SK-N-SH treated with all-trans-retinoic acid at 6 μM for 48 hours (cell line): ENCODE measurements around the gene C3.
A peak's percentile ranks its signal among the peaks of the same experiment; 100 is the strongest.
"Not testable (repeated sequence)": the region's sequence is repeated elsewhere in the genome, so short reads cannot be mapped to it uniquely, and the experiment has no call there.

Source experiments
- ATAC-seq: fragments of 200-7000 bp; cut with Tn5 transposase; 3 replicates; pipeline ENCODE4 v1.9.1; 2020; ENCODE audit warnings: mild to moderate bottlenecking, moderate library complexity
- BACH2 ChIP-seq: fragments of 250-450 bp; sonication (Bioruptor Pico); IDR thresholded peaks from 2 replicates; pipeline ENCODE4 v1.9.0; 2021; ENCODE audit warnings: mild to moderate bottlenecking, borderline replicate concordance
- CREB5 ChIP-seq: fragments of 250-450 bp; sonication (Bioruptor Pico); IDR thresholded peaks from 2 replicates; pipeline ENCODE4 v1.5.1; 2020; ENCODE audit warnings: low read depth, mild to moderate bottlenecking, moderate library complexity
- ESRRG ChIP-seq: fragments of 250-450 bp; sonication (Bioruptor Pico); IDR thresholded peaks from 2 replicates; pipeline ENCODE4 v1.6.1; 2021; ENCODE audit warnings: mild to moderate bottlenecking
- GLIS3 ChIP-seq: fragments of 250-450 bp; sonication (Bioruptor Pico); IDR thresholded peaks from 2 replicates; pipeline ENCODE4 v1.5.0; 2020; ENCODE audit warnings: mild to moderate bottlenecking, moderate library complexity
- OSR1 ChIP-seq: fragments of 250-450 bp; sonication (Bioruptor Pico); IDR thresholded peaks from 2 replicates; pipeline ENCODE4 v1.8.0; 2022; ENCODE audit warnings: moderate library complexity, mild to moderate bottlenecking, inconsistent platforms
- PATZ1 ChIP-seq: fragments of 250-450 bp; sonication (Bioruptor Pico); IDR thresholded peaks from 2 replicates; pipeline ENCODE4 v1.8.0; 2020; ENCODE audit warnings: mild to moderate bottlenecking, moderate library complexity, borderline replicate concordance
- POU6F1 ChIP-seq: fragments of 250-450 bp; sonication (Bioruptor Pico); IDR thresholded peaks from 2 replicates; pipeline ENCODE4 v1.8.0; 2021; ENCODE audit warnings: low read depth, mild to moderate bottlenecking, moderate library complexity, borderline replicate concordance
- PPARA ChIP-seq: fragments of 250-450 bp; sonication (Bioruptor Pico); IDR thresholded peaks from 2 replicates; pipeline ENCODE4 v1.5.0; 2020; ENCODE audit warnings: mild to moderate bottlenecking, borderline replicate concordance
- SNAI2 ChIP-seq: fragments of 250-450 bp; sonication (Bioruptor Pico); IDR thresholded peaks from 2 replicates; pipeline ENCODE4 v1.5.0; 2020; ENCODE audit warnings: mild to moderate bottlenecking, moderate library complexity
- TOX ChIP-seq: fragments of 250-450 bp; sonication (Bioruptor Pico); IDR thresholded peaks from 2 replicates; pipeline ENCODE4 v1.8.0; 2021; ENCODE audit warnings: mild to moderate bottlenecking, moderate library complexity, borderline replicate concordance
- TSHZ2 ChIP-seq: fragments of 250-450 bp; sonication (Bioruptor Pico); IDR thresholded peaks from 2 replicates; pipeline ENCODE4 v1.5.0; 2020; ENCODE audit warnings: mild to moderate bottlenecking, moderate library complexity
- ZC3H10 ChIP-seq: fragments of 250-450 bp; sonication (Bioruptor Pico); IDR thresholded peaks from 2 replicates; pipeline ENCODE4 v1.5.1; 2021; ENCODE audit warnings: mild to moderate bottlenecking, moderate library complexity
- ZFP3 ChIP-seq: fragments of 250-450 bp; sonication (Bioruptor Pico); IDR thresholded peaks from 2 replicates; pipeline ENCODE4 v1.5.0; 2020; ENCODE audit warnings: mild to moderate bottlenecking, moderate library complexity
- ZFP30 ChIP-seq: fragments of 450-650 bp; formaldehyde crosslinking; IDR thresholded peaks from 2 replicates; pipeline ENCODE4 v1.5.0; 2022; ENCODE audit warnings: mild to moderate bottlenecking, moderate library complexity
- ZNF565 ChIP-seq: fragments of 450-650 bp; formaldehyde crosslinking; conservative IDR thresholded peaks from 2 replicates; pipeline ENCODE4 v1.5.0; 2020; ENCODE audit warnings: low read depth, mild to moderate bottlenecking, moderate library complexity
- ZNF70 ChIP-seq: fragments of 450-650 bp; formaldehyde crosslinking; IDR thresholded peaks from 2 replicates; pipeline ENCODE4 v1.5.0; 2020; ENCODE audit warnings: mild to moderate bottlenecking, moderate library complexity
- ZNF8 ChIP-seq: fragments of 450-650 bp; formaldehyde crosslinking; IDR thresholded peaks from 2 replicates; pipeline ENCODE4 v1.5.0; 2020; ENCODE audit warnings: mild to moderate bottlenecking, moderate library complexity

The C3 gene

GRCh38 chr19:6676288-6676687 is 44.2 kb downstream of the C3 start:
- ATAC-seq: no peak
- TF ChIP-seq ZFP30 (CRISPR knock-in tag): no peak
- no peak for TF ChIP-seq ZNF565 (CRISPR knock-in tag)
- no peak for TF ChIP-seq ZC3H10 (CRISPR knock-in tag)
- no peak for TF ChIP-seq PATZ1 (CRISPR knock-in tag)
- no peak for TF ChIP-seq CREB5 (CRISPR knock-in tag)
- no peak for TF ChIP-seq POU6F1

- TF ChIP-seq ZNF8 (CRISPR knock-in tag) (no peak), OSR1 (CRISPR knock-in tag) (no peak), CREB5 (CRISPR knock-in tag) (no peak), TOX (CRISPR knock-in tag) (no peak), ZNF70 (no peak), ZFP3 (CRISPR knock-in tag) (no peak), TSHZ2 (CRISPR knock-in tag) (no peak), SNAI2 (no peak), ZFP30 (CRISPR knock-in tag) (no peak), PATZ1 (CRISPR knock-in tag) (no peak), BACH2 (CRISPR knock-in tag) (no peak), ZC3H10 (CRISPR knock-in tag) (no peak), ESRRG (CRISPR knock-in tag) (no peak), PPARA (CRISPR knock-in tag) (no peak), POU6F1 (no peak), GLIS3 (CRISPR knock-in tag) (no peak)
- TF ChIP-seq, all 23 proteins: peak for 0
- peak; percentile 85 for ATAC-seq
Observed at GRCh38 chr19:6674868-6675305, 45.6 kb downstream of the C3 start.

GRCh38 chr19:6674408-6674807 is 46.0 kb downstream of the C3 start:
- not testable (repeated sequence) for ATAC-seq
